GM18498 (cell line): Measurements from ENCODE around the gene RFTN1.
A peak's percentile ranks its signal among the peaks of the same experiment; 100 is the strongest.
"Not testable (repeated sequence)": the region's sequence is repeated elsewhere in the genome, so short reads cannot be mapped to it uniquely, and the experiment has no call there.

Experiments used
- ATAC-seq: cut with Tn5 transposase; IDR thresholded peaks from one replicate; pipeline ENCODE4 v1.9.1; 2021; ENCODE audit warnings: mild to moderate bottlenecking, moderate library complexity; ENCODE audit not compliant: unreplicated experiment

Gene RFTN1

DNA sequence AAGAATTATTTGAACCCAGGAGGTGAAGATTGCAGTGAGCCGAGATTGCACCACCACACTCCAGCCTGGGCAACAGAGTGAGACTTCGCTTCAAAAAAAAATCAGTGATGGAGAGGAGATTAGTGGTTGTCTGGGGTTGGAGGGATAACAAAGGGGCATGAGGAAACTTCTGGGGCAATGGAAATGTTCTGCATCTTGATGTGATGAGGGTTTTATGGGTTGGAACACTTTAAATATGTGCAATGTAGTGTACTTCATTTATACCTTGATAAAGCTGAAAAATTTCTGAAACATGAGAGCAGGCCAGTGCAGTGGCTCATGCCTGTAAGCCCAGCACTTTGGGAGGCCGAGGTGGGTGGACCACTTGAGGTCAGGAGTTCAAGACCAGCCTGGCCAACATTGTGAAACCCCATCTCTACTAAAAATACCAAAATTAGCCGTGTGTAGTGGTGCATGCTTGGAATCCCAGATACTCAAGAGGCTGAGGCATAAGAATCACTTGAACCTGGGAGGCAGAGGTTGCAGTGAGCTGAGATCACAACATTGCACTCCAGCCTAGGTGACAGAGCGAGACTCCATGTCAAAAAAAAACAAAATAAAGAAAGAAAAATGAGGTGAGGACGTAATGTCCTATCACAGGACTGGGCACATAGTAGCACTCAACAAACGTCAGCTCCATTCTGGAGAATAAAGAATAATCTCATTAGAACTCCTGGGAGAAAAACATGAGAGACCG is 24.0 kb downstream of the RFTN1 start:
- ATAC-seq: not testable (repeated sequence)

DNA sequence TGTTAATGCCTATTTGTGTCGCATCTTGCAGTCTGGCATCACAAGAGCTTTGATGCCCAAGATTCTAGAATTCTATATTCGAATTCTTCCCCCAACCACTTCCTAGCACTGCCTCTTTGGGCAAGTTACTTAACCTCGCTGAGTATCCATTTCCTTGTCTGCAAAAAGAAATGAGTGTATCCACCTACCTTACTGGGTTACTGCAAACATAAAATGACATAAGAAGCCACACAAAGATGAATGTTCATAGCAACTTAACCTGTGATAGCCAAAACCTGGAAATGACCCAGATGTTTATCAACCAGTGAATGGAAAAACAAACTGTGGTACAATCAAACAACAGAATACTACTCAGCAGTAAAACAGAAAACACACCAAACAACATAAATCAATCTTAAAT is 24.9 kb downstream of the RFTN1 start:
- no peak for ATAC-seq

DNA sequence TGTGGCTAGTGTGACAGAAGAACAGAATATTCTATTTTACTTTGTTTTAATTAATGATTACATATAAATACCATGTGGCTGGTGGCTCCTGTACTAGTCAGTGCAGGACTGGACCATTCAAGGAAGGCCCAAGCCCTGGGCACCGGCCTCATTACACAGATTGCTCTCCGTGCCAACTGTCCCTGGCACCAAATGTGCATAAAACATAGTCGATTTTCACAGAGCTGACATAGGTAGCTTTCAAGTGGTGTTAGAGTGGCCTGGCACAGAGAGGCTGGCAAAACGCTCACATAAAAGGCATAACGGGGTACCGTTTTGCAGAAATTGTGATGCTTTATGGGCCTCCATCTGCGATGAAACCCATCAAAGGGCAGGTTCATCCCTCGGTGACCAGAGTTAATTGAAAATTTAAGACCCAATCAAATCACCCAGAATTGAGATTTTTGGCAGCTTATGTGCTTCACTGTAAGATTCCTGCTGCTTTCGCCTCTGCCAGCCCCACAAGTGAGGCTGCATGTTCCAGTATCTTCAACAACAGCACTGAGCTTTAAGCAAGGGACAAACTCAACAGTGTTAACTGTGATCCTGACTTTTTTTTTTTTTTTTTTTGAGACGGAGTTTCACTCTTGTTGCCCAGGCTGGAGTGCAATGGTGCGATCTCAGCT is 25.9 kb downstream of the RFTN1 start:
- ATAC-seq: no peak

DNA sequence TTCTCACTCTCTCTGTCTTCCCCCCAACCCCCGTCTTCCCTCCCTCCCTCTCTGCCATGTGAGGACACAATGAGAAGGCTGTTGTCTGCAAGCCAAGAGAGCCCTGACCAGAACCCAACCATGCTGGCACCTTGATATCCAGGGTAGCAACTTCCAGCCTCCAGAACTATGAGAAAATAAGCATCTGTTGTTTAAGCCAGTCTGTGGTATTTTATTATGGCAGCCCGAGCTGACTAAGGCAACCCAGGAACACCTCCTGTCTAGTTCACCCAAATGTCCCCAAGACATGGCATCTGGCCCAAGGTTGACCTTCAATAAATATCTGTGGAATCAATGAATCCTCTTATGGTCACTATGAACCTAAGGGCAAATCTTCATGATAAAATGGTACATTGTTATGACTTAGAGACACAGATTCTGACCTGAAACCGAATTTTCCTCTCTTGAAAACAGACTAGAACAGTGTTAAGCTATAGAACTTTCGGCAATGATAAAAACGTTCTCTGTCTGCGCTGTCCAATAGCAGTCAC is 26.5 kb downstream of the RFTN1 start:
- ATAC-seq: no peak

DNA sequence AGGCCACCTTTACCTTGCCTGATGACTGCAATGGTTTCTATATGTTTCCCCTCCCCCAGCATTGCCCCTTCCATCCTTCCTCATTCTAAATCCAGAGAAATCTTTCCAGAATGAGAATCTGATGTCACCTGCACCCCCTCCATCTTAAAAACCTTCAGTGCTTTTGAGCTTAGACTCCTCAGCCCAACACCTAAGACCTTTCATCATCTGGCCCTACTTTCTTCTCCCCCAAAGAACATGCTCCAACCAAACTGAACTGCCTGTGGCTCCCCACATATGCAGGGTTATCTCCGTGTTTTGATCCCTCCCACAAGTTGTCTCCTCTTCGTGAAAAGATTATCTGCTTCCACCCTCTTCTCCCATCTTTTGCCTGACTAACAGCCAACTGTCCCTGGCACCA is 27.3 kb downstream of the RFTN1 start:
- no peak for ATAC-seq

DNA sequence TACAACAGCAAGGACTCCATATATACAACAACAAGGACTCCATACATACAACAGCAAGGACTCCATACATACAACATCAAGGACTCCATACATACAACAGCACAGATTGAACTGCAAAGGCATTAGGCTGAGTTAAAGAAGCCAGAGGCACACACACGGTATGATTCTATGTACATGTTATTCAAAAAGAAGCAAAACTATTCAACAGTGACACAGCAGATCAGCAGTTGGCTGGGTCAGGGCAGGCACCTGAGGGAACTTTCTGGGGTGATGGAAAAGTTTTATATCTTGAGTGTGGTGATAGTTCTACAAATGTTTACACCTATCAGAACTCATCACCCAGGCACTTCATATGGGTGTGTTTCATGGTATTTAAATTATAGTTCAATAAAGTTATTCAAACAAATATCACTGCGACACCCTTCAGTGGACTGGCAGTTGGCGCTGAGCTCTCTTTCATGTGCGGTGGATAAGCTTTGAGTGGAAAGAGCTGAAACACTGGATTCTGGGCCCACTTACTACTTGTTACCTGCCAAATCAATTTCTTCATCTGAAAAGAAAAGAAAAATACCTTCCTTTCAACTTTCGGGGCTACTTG is 28.0 kb downstream of the RFTN1 start:
- no peak for ATAC-seq

DNA sequence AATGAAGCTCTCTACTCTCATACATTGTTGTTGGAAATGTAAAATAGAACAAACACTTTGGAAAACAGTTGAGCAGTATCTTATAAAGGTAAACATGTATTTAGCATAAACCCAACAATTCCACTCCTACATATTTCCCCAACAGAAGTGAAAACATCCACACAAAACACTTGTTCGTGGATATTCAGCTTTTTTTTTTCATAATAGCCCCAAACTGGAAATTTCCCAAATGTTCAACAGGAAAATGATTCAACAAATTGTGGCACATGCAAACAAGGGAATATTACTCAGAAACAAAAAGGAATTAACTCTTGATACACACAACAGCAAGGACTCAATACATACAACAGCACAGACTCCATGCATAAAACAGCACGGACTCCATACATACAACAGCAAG is 28.5 kb downstream of the RFTN1 start:
- no peak for ATAC-seq

DNA sequence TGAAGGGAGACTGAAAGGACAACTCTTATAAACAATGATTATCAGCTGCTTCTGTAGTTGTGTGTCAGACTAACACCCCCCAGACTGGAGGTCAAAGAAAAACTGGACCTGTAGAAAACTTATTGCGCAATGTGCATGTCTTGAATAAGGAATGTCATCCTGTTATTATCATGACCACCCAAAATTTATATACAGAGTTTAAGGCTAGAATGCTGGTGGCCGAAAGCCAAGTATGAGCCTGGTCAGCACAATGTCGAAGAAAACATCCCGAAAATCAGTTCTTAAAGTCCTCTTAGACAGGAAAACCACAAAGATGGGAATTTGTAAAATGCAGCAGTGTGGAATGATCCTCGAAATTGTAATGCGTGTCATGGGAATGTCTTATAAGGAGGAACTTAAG is 29.3 kb downstream of the RFTN1 start:
- no peak for ATAC-seq

DNA sequence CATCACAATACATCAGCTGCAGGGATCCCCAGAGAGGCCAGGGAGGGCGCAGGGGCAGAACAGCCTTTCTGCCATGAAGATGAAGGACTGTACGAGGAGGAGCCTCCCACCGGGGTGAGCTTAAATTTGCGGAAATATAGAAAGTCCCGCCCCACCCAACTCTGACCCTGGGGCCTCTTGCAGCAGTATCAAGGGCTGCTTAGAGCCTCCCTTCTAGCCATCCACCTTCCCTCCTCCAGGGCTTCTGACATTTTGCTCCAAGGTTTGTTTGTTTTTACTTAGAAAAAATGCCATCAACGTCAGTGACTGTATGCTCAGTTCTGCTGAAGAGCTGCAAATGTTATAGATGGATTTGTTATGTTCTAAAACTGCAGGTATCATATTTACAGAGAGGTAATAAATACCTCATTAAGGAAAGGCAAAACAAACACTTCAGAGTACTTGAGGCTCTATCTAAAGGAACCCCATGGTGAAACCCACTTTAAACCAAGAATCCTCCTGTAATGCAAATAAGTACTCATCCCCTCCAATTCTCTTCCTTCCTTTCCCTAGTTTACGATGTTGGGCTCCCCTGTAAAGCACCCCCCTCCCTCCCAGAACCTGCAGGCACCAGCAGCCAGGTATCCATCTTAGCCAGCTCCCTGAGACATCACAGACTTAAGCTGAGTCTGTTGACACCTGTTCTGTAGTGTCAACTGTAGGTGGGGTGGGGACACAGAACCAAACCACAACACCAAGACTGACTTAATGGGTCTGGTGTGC is 30.5 kb downstream of the RFTN1 start:
- ATAC-seq: peak; percentile 76

DNA sequence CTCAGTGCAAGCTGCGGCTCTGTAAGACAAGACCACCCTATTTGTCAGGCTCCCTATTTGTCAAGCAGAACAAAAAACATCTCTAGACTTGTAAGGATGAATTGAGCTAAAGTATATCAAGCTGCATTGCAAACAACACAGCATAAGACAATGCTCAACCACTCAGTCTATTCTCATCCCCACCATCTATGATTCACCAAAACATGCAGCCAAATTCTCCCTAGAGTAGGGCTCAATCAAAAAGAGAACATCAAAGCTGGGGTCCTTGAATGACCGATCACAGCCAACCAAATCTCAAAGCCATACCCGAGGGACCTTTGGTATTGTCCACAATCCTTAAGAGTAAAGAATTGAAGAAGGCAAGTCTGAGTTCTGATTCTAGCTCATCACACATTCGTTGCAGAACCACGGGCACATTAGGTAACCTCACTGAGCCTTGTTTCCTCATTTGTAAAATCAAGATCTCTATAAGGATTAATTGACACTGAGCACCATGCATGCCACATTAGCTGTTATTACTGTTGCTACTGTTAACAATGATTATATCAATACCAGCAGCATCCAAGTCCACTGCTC is 31.2 kb downstream of the RFTN1 start:
- peak; percentile 26 for ATAC-seq

DNA sequence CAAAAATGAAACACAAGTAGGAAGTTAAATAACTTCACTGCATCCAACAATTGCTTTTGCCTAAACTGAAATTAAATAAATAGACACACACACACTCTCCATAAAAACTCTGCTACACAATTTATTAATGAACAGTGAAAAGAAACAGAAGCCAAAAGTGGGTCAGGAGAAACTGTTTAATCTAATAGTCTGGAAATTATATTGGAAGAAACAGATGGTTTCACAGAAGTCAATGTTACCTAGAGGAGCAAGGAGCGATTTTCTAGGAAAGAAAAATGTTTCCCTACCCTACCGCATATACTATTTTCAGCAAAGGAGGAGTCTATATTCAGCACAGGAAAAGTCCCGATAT is 32.0 kb downstream of the RFTN1 start:
- ATAC-seq: no peak

DNA sequence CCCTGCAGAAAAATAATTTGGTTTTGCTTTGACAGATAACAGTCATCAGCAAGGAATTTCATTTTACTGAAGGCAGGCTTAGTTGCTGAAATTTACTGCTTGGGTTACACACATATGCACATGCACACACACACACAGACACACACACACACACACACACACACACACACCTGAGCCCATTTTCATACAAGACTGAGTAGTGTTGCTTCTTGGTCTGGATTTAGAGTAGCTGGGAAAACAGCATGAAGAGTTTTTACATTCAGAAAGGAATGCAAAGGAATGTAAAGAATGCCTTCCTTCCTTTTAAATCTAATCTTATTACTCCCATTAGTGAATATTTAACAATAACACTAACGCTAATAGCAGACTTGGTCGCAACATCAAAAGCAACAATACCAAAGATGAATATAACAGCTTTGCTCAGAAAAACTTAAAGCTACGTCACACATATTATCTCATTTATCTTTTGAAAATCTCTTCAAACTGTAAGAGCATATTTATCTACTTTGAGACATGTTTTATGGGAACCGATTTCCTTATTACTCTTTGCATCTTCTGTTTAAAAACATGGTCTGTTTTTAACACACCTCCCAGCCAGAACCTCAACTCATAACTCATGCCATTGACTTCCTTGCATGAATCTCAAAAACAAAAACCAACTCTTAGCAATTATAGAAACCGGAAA is 32.5 kb downstream of the RFTN1 start:
- ATAC-seq: no peak

DNA sequence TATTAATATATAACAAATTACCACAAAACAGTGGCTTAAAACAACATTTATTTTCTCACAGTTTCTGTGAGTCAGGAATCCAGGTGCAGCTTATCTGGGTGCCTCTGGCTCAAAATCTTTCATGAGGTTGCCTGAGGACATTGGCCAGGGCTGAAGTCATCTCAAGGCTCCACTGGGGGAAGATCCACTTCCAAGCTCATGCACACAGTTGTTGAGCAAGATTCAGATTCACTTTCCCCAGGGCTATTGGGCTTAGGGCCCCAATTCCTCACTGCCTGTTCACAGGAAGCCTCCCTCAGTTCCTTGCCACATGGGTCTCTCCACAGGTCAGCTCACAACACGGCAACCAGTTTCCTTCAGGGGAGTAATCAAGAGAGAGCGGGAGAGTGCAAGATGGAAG is 35.0 kb downstream of the RFTN1 start:
- no peak for ATAC-seq

DNA sequence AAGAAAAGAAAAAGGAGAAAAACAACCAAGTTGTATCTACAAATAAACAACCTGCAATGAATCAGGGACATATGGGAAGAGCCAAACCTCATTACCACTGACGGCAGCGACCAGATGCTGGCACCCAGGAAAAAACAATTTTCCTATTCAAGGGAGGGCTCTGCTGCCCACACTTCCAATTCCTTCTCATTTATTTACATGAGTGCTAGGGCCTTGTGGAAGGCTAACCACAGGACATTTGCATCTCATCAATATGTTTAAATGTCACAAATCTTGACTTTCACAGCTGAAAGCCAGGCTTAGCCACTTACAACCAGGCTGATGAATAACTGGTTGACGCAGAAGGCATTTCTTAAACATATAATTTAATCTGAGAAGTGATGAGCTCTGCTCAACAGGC is 36.0 kb downstream of the RFTN1 start:
- no peak for ATAC-seq

DNA sequence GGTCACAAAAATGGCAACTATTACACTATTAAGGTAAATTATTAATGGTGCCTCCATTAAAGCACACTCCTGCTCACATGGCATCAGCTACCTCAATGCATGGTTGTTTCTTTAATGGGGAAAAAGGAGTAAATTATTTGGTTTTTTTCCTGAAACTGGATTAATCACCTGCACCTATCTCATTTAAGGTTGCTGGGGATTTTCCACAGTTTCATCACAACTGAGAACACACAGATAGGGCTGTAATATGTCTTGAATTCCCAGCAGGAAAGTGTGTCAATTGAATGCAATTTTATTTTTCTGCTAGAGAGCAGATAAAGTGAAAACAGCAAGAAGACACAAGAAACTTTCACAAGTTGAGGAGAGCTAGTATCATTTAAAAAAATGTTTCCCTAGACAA is 36.4 kb downstream of the RFTN1 start:
- ATAC-seq: no peak

DNA sequence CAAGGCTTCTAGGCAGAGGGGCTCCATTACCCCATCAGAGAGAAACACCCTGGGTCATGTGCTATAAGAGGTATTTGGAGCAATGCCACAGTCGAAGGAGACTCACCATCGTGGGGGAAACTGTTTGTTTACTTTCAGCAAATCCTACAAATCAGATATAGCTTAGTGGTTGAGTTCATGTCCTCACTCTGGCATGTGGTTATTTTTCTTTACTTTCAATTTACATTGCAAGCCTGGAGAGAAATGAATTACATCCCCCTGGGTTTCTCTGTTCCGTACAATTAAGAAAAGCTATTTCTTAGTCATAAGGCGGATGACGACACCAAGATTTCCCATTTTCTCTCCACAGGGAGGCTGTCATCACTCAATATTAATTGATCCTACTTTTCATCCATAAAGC is 36.9 kb downstream of the RFTN1 start:
- no peak for ATAC-seq

DNA sequence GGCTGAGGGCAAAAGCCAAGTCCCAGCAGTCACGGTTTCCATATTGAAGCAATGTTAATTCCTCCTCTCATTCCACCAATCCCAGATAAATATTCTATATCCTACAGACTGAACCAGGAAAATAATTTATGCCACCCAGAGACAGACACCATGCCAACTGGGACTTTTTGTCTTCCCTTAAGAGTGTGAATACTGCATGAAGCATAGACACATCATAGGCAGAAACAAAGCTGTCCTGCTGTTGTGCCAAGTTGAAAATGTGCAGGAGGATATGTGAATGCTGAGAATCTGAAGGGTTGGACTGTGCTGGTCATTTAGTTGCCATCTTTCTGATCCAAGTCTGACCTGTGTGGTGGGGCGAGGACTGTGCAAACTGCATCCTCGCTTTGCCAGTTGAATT is 37.7 kb downstream of the RFTN1 start:
- ATAC-seq: no peak

DNA sequence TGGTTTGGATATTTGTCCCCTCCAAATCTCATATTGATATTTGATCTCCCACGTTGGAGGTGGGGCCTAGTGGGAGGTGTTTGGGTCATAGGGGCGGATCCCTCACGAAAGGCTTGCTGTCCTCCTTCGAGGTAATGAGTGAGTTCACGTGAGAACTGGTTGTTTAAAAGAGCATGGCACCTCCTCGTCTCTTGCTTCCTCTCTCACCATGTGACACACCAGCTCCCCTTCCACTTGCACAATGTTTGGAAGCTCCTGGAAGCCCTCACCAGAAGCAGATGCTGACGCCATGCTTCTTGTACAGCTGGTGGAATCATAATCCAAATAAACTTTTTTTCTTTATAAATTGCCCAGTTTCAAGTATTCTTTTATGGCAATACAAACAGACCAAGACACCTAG is 38.6 kb downstream of the RFTN1 start:
- no peak for ATAC-seq

DNA sequence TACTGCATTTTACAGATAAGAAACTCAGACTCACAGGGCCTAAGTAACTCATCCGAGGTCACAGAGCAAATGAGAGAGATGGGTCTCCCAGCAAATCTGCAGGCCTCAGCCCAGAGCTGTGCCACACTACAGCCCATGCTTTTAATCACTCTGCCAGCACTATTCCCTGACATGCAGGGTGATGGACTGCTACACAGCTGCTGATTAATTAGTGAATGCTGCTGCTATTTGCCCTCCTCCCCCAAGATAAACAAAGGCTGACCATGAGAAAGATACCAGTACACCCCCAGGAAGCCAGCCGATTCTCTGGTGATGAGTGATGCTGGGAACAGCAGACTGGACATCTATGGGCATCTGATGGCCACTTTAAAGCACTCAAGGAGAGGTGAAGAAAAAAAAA is 39.3 kb downstream of the RFTN1 start:
- ATAC-seq: no peak

DNA sequence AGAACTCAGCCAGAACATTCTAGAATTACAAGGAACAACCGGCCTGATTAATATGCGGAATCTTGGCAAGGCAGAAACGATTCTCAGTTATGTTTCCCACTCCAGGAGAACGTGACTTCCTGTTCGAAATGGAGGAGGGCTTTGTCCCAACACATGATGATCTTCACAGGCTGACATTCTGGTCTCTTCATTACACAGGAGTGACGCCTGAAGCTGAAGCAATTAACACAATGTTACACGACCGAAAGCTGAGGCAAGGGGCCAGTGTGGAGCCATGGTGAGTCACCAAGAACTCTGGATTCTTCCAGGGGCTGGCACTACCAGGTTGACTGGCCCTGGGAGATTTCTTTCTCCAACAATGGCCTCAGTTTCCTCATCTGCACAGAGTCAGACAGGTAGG is 40.9 kb downstream of the RFTN1 start:
- no peak for ATAC-seq

DNA sequence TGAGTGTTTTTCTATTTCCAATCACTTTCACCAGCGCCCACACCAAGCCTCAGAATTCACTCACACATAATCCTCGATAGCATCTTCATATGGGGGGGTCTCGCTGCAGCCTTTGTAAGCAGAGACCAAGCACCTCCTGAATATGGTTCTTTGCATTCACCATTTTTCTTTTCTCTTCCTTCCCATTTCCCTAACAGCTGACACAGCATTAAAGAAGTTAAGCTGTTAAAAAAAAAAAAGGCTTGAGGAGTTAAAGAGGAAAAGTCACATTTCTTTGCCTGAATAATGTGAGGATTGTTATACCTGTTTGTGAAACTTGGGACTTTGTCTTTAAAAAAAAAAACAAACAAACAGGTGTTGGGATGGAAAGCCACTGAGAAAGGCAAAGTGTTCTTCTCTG is 41.6 kb downstream of the RFTN1 start:
- no peak for ATAC-seq
